ENCODE results near the gene ABCB8.
"Not testable (repeated sequence)": the region's sequence is repeated elsewhere in the genome, so short reads cannot be mapped to it uniquely, and the experiment has no call there.

ABCB8 gene

DNA sequence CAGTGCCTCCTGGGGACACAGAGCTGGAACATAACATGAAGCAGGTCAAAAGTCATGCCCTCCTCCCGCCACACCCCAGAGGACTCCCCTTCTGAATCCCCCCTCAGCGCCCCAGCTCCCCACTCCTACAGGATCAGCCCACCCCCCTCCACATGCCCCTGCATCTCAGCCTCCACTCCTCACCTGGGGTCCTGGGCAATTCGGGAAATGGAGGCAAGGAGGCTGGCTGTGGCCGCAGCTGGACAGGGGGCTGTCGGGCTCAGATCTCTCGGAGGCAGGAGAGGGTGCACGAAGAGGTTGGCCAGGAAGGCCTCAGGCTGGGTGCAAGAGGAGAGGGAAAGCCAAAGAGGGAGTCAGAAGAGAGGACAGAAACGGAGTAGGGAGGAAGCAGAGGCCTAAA, 11.7 kb upstream of the ABCB8 start:
- no peak for DNase-seq

DNA sequence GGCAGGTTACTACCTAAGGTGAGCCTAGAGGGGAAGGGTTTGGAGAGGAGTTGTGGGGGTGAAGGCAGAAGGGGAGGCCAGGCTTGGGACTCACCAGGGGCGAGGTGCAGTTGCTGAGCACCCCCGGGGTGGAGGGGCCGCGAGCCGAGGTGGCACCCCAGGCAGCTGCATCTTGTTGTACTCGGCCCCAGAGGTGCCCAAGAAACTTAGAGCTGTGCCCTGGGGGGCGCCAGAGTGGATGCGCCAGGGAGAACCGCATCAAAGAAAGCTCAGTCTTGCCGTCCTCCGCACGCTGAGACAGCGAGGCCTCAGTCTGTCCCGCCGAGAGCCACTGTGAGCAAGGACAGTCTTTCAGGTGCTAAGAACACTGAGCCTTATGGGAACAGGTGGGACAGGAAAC, 11.3 kb upstream of the ABCB8 start:
- DNase-seq = no peak

DNA sequence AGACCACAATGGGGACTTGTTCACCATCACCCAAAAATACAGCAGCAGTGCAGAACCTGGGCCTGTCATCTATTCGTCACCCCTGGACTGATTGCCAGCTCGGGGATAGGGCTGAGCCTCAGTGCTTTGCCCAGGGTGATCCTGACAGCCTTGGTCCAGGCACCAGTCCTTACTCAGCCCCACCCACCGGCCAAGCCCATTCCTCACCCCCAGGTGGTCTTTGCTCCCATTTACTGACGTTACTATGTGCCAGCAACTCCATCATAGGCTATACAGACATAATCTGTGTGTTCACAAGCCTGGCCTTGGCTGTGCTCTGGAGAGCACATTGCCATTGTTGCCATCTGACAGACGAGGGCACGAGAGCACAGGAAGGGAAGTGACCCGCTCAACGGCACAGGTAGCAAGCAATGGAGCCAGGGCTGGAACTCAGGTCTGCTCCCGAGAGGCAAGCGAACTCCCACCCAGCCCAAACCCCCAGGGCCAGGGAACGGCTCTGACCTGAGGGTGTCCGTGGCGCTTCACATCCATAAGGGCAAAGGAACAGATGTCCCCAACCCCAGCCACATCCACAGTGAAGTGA, 10.8 kb upstream of the ABCB8 start:
- DNase-seq = no peak

DNA sequence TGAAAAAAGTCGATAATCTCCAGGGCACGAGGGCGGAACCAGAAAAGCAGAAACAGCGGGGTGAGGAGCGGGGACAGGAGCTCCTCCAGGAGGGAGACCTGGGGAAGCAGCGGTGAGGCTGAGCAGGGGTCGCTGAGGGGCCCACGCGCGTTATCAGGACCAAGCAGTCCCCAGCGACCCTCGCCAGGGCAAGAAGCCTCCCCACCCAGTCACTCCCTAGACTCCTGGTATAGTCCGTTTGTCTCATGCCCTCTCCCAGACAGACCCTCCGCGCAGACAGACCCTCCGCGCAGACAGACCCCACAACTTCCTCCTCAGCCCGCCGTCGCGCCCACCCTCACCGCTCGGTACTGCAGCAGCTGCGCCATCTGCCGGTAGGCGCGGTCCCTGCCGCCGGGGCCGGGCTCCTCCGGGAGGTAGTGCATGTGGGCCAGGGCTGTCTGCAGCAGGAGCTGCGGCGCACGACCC, 10.3 kb upstream of the ABCB8 start:
- DNase-seq = peak; percentile 76 to 87

DNA sequence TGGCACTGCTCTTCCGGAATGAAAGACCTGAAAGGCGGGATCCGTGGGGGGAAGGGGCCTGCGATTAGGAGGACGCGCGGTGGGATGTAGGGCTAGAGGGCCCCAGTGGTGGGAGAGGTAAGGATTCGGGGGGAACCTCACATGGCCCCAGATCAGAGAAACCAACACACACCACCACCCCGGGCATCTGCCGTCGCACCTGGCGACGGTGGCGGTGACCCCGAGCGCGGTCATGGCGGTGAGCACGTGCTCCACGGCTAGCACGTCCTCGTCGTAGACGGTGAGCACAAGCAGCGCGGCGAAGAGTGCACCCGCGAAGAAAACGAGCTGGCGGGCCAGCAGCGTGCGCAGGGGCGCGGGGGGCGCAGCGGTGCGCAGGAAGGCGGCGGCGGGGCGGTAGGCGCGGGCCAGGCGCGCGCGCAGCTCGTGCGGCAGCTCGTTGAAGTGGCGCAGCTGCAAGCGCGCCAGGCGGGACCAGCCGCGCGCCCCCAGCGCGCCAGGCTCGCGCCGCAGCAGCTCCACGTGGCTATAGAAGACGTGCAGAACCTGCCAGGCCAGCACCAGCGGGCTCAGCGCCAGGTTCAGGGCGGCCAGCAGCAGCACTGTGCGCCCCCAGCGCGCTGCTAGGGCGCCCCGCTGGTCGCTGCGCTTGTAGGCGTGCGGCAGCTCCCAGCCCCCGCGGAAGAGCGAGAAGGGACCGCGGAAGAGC, 9.7 kb upstream of the ABCB8 start:
- DNase-seq = peak in 1 of 2 experiments; percentile 34

DNA sequence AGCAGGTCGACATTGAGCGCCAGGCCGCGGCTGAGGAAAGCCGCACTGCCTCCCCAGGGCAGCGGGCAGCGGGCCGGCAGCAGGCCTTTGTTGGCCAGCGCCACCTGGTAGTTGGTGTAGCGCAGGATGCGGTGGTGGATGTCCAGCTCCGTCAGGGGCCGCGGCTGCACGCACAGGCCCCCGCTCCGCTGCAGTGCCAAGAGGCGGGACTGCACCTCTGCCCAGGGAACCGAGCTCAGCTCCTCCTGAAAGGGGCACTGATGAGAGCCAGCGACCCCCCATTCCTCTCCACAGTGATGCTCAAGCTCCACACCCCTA, 9.2 kb upstream of the ABCB8 start:
- no peak for DNase-seq

DNA sequence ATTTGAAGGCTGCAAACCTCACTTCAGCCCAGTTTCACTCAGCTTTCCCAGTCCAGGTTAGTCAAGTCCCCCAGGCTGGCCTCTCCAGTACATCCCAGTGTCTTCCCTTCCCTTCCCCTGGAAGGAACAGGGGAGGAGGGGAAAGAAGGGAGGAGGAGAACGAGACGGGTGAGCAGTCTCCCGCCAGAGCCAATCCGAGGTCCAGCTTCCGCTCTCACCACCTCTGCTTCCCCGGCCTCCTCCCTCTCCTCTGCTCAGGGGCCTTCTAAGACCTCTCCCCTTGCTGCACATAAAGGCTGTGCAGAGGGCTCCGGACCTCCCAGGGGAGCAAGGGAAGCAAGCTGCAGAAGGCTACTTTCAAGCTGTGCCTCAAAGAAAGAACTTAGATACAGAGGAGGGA, 8.0 kb upstream of the ABCB8 start:
- DNase-seq = no peak

DNA sequence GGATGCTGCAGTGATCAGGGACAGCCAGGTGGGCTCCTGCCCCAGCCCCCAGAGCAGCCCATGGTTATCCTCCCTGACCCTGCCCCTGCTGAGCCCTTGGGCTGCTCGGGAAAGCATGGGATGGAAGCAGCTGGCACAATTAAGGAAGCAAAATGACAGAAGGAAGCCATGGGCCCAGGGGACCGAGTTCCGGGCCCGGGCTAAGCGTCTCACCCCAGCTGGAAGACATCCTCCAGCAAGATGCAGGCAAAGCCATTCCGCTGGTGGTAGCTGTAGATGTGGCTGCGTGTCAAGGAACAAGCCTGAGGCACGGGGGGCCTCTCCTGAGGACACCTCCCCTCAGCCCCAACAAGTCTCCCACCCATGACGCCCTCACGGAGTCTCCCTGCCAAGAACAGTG, 5.0 kb upstream of the ABCB8 start:
- DNase-seq = no peak

DNA sequence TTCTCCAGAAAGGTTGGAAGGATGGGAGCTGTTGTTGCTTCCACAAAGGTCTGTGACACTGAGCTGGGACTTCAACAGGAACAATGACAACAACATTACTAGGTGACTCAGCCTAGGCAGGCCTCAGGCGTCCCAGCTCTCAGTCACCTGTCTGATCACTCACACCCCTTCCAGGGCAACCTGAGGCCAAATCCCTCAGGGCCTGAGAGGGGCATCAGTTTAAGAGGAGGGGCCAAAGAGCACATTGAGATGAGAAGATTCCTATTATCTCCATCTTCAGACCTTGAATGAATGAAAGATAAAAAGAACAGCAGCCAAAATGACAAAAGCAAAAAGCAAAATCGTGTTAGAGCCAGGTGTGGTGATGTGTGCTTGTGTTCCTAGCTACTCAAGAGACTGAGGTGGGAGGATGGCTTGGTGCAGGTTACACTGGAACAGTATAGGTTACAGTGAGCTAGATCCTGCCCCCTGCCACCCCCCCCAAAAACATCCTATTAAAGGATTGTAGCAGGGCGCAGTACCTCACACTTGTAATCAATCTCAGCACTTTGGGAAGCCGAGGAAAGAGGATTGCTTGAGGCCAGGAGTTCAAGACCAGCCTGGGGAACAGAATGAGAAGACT, 3.7 kb upstream of the ABCB8 start, which contains the start of gene ATG9B:
ATG9B (minus strand) TSS at position 60 of the 622 bp plus-strand sequence. CDS start 71 bp downstream, outside the sequence.
- no peak for DNase-seq

DNA sequence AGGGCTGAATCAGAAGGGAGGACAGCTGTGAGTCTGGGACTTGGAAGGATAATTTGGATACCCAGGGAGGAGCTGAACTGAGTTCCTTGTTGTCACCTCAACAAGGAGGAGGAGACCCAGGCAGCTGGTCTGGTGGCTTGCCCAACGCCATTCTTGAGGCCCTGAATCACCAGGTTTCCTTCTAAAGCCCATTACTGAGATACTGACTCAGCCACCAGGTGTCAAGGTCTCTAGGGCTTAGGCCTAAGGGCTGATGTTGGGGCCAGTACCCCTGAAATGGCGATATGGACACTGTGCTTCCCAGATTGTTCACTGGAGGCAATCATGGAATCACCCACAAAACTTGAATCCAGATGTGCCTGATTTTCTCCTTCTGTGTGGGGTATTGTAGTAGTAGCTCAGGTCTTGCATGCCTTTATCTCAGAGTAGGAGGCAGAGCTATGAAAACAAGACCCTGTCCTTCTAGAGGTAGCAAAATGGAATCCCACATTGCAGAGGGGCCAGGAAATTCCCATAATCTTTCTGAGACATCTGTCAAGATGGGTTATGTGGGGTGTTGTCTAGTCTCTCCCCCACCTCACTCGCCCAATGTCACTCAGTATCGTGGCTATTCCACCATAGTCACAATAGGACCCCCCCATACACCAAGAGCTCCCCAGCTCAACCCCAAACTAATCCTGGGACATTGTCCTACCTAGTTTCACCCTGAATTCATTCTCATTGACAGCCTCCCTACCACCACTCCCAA, 2.2 kb upstream of the ABCB8 start:
- no peak for DNase-seq

DNA sequence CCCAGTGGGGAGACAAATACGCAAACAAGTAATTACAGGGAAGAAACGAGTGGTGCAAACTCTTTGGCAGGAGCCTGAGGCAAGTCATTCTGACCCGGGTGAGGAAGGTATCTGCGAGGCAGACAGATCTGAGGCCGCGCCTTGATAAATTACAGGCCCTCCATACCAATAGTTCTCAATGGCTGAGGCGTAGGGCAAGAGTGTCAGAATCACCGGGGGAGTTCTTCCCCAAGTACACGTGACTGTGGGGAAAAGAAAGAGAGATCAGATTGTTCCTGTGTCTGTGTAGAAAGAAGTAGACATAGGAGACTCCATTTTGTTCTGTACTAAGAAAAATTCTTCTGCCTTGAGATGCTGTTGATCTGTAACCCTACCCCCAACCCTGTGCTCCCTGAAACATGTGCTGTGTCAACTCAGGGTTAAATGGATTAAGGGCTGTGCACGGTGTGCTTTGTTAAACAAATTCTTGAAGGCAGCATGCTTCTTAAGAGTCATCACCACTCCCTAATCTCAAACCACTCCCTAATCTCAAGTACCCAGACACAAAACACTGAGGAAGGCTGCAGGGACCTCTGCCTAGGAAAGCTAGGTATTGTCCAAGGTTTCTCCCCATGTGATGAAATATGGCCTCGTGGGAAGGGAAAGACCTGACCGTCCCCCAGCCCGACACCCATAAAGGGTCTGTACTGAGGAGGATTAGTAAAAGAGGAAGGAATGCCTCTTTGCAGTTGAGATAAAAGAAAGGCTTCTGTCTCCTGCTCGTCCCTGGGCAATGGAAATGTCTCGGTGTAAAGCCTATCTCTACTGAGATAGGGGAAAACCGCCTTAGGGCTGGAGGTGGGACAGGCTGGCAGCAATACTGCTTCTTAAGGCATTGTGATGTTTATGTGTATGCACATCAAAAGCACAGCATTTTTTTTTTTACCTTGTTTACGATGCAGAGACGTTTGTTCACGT, 1.2 kb upstream of the ABCB8 start:
- not testable (repeated sequence) for DNase-seq

DNA sequence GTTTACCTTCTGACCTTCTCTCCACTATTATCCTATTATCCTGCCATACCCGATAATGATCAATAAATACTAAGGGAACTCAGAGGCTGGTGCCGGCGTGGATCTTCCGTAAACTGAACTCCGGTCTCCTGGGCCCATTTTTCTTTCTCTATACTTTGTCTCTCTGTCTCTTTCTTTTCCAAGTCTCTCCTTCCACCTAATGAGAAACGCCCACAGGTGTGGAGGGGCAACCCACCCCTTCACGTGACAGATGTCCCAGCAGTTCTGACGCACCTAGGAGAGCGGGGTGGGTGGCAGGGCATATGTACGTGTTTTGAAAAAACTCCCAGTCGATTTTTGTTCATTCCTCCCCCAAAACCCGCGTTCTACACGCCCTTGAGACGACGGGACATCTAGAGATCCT, 521 bp upstream of the ABCB8 start:
- DNase-seq = peak in 1 of 2 experiments; percentile 78

DNA sequence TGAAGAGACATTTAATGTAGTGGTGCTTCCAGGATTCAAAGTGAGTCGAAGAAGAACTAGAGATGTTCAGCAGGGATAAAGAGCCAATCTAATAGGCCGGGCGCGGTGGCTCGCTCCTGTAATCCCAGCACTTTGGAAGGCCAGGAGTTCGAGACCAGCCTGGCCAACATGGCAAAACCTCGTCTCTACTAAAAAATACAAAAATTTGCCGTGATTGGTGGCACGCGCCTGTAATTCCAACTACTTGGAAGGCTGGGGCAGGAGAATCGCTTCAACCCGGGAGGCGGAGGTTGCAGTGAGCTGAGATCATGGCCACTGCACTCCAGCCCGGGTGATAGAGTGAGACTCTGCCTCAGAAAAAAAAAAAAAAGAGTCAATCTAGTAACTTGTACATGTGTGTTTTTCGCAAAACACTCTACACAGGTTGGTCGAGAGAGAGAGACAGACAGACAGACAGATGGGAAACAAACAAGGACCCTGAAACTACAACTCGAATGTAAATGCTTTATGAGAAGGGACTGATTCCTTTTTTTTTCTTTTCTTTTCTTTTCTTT, 775 bp downstream of the ABCB8 start:
- no peak for DNase-seq

DNA sequence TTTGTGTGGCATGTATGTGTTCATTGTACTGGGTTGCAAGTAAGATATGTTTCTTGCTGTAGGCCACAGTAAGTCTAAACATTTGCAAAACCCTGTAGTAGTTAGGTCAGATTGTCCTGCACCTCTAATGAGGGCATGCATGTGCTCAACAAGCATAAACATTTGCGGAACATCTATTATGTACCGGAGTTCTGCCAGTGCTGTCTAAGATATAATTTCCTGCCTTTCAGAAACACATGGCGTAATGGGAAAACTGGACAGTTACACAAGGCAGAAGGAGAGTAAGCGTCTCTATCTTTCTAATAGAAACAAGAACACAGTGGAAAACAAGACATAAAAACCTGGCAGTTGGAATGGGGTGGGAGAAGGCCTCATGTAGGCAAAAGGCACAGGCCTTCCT, 2.8 kb downstream of the ABCB8 start:
- DNase-seq = no peak

DNA sequence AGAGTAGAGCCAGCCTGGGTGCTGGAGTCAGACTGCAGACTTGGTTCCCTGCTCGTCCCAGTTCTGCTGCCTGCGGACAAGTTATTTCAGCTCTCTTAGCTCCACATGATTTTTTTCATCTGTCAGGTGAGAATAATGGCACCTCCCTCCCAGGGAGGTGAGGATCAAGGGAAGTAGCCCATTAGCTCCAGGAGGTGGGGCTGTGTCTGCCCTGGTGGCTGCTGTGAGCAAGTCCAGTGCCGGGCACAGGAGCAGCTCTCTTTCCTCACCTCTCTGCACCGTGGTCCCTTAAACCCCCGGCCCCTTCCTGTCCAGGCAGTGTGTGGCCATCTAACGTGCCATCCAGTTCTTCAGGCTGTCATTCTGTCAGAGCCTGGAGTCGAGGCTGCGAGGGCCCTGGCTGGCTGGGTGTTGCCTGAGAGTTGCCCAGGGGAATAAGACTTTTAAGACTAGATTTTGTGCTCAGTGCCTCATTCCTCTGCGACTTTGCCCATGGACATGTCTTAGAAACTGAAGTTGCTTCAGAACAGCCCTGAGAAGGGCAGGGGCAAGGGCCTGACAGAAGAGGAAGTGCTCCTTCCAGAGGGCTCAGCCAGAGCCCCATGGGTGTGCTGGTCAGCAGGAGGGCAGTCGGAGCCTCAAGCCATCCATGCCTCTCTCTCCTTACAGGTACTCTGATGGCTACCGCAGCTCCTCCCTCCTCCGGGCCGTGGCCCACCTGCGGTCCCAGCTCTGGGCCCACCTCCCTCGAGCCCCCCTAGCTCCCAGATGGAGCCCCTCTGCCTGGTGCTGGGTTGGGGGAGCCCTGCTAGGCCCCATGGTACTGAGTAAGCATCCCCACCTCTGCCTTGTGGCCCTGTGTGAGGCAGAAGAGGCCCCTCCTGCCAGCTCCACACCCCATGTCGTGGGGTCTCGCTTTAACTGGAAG, 5.0 kb downstream of the ABCB8 start:
- no peak for DNase-seq

DNA sequence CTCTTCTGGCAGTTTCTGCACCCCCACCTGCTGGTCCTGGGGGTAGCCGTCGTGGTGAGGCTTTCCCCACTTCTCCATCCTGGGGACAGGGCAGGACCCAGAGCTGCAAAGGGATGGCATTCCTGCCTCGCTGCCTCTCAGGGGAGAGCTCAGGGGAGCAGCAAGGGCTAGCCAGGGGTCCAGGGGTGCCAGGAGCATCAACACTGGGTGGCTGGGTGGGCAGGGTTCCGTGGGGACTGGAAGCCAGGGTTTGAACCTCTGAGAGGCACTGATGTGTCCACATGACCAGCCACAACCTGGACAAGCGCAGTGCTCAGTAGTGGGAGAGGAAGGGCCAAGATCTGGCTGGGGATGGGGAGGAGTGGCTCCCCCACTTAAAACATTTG, 5.6 kb downstream of the ABCB8 start:
- DNase-seq = no peak

DNA sequence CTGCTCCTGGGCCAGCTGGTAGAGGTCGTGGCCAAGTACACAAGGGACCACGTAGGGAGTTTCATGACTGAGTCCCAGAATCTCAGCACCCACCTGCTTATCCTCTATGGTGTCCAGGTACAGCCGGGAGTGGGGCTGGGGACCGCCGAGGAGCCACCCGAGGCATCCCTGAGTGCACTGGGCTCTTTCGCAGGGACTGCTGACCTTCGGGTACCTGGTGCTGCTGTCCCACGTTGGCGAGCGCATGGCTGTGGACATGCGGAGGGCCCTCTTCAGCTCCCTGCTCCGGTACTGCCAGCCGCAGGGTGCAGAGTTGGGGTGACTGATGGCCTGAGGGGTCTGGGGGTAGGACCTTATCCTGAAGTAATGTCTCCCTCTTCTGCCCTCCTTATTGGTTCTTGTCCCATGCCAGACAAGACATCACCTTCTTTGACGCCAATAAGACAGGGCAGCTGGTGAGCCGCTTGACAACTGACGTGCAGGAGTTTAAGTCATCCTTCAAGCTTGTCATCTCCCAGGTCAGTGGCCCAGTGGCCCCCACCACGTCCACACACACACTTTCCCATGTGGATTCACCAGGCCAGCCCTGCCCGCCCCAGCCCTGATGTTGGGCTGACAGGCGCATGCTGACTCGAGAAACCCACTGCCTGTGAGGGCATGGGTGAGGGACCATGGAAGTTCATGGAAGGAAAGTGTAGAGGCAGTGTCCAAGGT, 6.2 kb downstream of the ABCB8 start:
- DNase-seq = no peak

DNA sequence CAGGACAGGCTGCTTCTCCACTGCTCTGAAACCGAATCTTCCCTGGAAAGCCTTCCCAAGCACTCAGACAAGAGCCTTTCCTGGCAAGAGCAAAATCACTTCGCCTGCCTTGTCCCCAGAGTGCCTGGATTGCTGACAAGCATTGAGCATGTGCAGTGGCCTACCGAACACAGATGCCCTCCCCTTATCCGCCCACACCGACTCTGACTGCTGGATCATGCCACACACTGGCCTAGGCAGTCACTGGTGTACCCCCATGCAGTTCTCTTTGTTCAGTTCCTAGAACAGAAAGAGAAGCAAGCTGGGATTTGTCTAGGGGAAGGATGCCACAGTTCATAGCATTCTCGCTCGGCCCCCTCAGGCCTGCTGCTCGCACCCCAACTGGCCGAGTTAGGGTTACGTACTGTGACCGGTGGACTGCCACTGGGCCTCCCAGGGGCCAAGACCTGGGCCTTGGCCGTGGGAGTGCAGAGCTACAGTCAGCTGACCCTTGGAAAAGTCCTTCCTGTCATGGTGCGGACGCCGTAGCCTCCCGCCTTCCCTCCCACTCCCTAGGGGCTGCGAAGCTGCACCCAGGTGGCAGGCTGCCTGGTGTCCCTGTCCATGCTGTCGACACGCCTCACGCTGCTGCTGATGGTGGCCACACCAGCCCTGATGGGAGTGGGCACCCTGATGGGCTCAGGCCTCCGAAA, 6.9 kb downstream of the ABCB8 start:
- no peak for DNase-seq

DNA sequence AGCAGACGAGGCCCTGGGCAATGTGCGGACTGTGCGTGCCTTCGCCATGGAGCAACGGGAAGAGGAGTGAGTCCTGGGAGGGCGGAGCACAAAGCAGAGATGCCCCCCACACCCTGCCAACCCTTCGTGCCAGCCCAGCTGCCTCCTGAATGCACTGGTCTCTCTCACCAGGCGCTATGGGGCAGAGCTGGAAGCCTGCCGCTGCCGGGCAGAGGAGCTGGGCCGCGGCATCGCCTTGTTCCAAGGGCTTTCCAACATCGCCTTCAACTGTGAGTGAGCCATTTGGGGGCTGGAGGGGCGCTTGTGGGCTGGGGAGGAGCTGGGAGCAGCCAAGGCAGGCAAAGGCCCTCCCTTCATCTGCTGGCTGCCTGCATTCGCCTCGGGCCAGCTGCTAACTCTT, 7.7 kb downstream of the ABCB8 start:
- no peak for DNase-seq

Measured in stimulated activated CD4-positive, alpha-beta T cell treated with anti-CD3 and anti-CD28 coated beads, Interleukin-4, amount 100 ng/mL, for 4 hours (primary cell).